Esophagus squamous epithelium (tissue), 4 donors: ENCODE data around the gene VPS45.

Experiments
- CTCF ChIP-seq, 6 experiments: fragments of 450-650 bp in 4 of 6; fragments of 200-600 bp in 2 of 6; sonication (generic) in 2 of 6; IDR thresholded peaks; one replicate each; pipeline ENCODE4 v1.5.1; 2016 to 2019; ENCODE audit warnings: antibody characterized with exemption in 6 of 6, mild to moderate bottlenecking in 4 of 6, moderate library complexity in 4 of 6
- POLR2A ChIP-seq, 4 donors: fragments of 450-650 bp; IDR thresholded peaks; one replicate each; pipeline ENCODE4 v1.6.1; 2017; ENCODE audit warnings: antibody characterized with exemption in 4 of 4, mild to moderate bottlenecking in 4 of 4, moderate library complexity in 3 of 4

GRCh38 chr1:150142083-150142482 lies 74.5 kb downstream of the VPS45 start:
- no peak for TF ChIP-seq POLR2A (IDR thresholded peaks at IDR 0.05)
- no peak for TF ChIP-seq CTCF (IDR thresholded peaks at IDR 0.05)
